IPS-18c (cell line): ENCODE results near the gene MGST3.
"Not testable (repeated sequence)": the region's sequence is repeated elsewhere in the genome, so short reads cannot be mapped to it uniquely, and the experiment has no call there.

ENCODE experiments used
- H3K4me3 ChIP-seq: 2 replicates; pipeline ENCODE4 v1.7.0; 2013; ENCODE audit warnings: low read depth, mild to moderate bottlenecking, low read length, moderate library complexity; ENCODE audit not compliant: insufficient read depth
- H3K9me3 ChIP-seq: one replicate; pipeline ENCODE4 v1.6.1; 2013; ENCODE audit warnings: mild to moderate bottlenecking, low read length, moderate library complexity; ENCODE audit not compliant: control insufficient read depth, insufficient read depth

The MGST3 gene

DNA sequence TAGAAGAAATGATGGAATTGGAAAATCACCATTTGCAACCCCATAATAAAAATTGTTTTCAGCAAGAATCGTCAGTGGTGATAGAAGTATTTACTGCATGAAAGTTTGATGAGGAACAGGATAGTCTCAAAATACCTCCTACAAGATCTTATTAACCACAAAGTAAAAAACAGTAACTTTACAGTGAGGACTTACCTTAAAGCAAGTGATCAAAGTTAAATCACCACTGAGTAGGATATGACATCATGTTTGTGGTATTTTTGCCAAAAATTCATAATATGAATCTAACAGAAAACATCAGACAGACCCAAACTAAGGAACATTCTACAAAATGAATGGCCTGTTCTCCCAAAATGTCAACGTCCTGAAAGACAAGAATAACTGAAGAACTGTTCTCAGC, 47.5 kb downstream of the MGST3 start:
- no peaks in the 10 kb centered on the region for H3K9me3 ChIP-seq
- H3K4me3 ChIP-seq: no peak overlapping the region

DNA sequence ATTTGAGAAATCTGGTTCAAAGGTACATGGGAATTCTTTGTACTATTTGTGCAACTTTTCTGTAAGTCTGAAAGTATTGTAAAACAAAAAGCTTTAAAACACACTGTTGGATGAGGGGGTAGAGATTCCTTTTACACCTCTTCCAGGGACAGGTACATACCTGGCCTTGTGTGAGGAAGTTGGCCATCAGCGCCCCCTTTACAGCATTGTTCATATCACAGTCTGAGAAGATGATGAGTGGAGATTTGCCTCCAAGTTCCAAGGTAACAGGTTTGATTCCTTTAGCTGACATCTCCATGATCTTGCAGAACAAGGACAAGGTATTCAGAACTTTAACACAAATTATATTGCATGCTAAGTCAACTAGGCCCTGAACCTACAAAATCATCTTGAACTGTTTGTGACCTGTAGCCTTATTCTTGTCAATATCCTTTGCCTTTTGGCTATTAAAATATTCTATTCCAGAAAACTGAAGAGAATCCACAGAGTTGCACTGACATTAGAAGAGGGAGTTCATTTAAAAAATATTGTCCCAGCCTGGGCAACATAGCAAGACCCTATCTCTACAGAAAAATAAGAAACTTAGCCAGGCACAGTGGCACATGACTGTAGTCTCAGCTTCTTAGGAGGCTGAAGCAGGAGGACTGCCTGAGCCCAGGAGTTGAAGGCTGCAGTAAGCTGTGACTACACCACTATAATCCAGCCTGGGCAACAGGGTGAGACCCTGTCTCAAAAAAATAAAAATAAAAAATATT, 48.4 kb downstream of the MGST3 start:
- H3K4me3 ChIP-seq: no peak overlapping the region

DNA sequence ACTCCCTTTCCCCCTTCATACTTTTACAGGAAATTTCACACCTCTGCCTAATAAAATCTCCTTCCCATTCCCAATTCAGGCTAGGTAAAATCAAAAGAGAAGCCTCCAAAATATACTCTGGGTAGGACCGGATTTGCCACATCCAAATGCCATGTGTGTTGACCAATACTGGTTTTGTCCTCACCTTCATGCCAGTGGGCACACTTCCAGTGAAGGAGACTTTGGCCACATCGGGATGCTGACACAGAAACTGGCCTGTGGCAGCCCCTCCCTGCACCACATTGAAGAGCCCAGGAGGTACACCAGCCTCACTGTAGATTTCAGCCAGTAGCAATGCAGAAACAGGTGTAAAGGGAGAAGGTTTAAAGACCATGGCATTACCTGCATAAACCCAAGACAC, 49.3 kb downstream of the MGST3 start:
- no peaks in the 10 kb centered on the region for H3K9me3 ChIP-seq
- no peak overlapping the region for H3K4me3 ChIP-seq

More for the DNA sequence above, 48.4 kb downstream of the MGST3 start:
- no peaks in the 10 kb centered on the region for H3K9me3 ChIP-seq

DNA sequence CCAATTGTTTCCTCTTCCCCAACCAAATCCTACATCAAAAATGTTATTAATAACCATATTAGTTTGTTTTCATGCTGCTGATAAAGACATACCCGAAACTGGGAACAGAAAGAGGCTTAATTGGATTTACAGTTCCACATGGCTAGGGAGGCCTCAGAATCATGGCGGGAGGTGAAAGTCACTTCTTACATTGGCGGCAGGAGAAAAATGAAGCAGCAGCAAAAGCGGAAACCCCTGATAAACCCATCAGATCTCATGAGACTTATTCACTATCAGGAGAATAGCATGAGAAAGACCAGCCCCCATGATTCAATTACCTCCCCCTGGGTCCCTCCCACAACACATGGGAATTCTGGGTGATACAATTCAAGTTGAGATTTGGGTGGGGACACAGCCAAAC, 49.7 kb downstream of the MGST3 start:
- H3K9me3 ChIP-seq: not testable (repeated sequence)

DNA sequence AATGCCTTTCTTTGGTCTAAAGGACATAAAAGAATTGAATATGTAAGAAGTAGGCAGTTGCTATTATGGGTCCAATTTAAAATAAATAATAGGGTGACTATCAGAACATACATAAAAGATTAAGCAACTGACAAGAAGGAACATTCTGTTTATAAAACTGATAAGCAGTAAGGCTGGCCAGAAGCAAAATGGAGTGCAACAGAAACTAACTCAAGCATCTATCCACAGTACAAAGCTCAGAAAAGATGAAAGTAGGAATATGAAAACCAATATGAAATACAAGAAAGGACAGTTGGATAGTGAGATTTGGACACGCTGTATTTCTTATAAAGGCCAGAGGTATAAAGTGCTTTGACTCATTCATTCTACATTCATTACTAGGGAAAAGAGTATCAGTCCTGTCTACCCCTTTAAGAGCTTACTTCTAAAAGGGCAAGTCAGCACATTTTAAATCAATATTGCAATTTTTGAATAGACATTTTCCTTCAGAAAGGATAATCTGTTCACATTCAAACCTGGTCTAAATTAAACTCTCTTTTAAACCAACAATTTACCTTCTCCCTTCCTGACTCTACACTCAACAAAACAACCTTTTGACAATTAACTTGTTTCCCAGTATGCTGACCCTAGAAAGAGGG, 52.9 kb downstream of the MGST3 start:
- Histone ChIP-seq H3K4me3 (no peak overlapping the region), H3K9me3 (no peaks in the 10 kb centered on the region)

More for the DNA sequence above, 49.7 kb downstream of the MGST3 start:
- not testable (repeated sequence) for H3K4me3 ChIP-seq

DNA sequence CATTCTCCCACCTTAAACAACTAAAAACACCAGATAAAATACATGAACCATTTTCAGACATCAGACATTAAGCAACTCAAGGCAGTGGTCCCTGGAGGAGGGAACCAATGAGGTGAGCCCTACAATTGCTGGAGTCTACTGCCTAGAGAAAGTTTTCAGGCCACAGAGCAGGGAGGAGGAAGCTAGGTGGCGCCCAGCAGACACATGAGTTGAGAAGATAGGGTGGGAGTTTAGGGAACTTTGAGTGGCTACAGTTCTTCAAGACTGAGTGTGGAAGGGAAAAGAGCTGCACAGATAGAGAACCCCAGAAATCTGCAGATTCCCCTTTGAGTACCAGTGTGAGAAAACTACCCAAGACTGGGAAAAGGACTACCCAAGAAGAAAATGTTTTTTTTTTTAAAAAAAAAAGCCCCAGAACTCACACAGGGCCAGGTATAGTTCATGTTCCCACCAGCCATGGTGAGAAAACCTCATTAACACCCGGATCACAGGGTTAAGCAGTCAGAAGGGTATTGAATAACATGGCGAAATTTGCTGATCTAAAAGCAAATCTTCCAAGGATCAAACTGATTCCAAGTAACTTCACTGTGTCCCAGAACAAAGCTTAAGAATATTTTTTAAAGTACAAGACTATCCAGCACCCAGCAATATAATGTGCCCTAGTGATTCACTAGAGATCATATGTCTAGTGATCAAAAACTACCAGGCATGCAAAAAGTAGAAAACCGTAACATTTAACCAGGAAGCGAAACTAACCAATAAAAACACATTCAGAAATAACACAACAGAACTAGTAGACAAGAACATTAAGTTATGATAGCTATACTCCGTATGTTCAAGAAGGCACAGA, 55.3 kb downstream of the MGST3 start:
- no peak overlapping the region for H3K4me3 ChIP-seq

DNA sequence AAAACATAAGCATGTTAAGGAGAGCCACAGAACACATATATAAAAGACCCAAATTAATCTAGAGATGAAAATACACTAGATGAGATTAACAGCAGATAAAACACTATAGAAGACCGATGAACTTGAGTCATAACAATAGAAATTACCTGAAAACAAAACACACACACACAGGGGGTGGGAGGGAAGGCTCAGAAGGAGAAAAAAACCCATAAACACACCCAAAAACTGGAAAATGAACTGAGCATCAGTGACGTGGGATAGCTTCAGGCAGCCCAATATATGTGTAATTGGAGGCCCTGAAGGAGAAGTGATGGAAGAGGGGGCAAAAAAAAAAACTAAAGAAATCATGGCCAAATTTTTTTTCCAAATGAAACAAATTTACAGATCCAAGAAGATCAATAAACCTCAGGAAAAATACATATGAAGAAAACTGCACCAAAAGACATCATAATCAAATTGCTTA, 56.0 kb downstream of the MGST3 start:
- Histone ChIP-seq H3K9me3 (no peaks in the 10 kb centered on the region), H3K4me3 (no peak overlapping the region)

More for the DNA sequence above, 55.3 kb downstream of the MGST3 start:
- no peaks in the 10 kb centered on the region for H3K9me3 ChIP-seq

DNA sequence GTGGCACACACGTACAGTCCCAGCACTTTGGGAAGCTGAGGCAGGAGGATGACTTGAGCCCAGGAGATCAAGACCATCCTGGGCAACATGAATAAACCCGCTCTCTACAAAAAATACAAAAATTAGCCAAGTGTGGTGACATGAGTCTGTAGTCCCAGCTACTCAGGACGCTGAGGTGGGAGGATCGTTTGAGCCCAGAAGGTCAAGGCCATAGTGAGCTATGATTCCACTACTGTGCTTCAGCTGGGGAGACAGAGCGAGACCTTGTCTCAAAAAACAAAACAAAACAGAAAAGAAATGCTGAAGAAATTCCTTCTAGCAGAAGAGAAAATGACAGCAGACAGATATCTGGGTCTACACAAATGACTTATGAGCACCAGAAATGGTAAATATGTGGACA, 57.0 kb downstream of the MGST3 start:
- Histone ChIP-seq H3K4me3 (no peak overlapping the region), H3K9me3 (no peaks in the 10 kb centered on the region)

DNA sequence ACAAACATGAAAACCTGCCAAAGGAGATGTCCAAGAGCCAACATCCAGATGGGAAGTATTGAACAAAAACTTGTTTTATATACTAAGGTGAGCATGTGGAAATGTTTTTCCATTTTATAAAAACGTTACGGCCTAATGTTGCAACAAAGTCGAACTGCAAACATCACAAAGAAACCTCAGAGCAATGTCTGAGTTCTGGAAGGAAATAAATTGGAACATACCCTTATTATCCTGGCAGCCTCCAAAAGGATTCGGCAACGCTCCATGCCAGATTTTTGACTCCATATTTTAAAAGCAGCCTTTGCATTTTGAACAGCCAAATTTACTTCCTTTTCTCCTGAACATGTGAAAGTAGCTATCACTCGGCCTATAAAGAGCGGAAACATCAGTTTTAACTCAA, 64.0 kb downstream of the MGST3 start:
- no peak overlapping the region for H3K4me3 ChIP-seq
- H3K9me3 ChIP-seq: no peaks in the 10 kb centered on the region

DNA sequence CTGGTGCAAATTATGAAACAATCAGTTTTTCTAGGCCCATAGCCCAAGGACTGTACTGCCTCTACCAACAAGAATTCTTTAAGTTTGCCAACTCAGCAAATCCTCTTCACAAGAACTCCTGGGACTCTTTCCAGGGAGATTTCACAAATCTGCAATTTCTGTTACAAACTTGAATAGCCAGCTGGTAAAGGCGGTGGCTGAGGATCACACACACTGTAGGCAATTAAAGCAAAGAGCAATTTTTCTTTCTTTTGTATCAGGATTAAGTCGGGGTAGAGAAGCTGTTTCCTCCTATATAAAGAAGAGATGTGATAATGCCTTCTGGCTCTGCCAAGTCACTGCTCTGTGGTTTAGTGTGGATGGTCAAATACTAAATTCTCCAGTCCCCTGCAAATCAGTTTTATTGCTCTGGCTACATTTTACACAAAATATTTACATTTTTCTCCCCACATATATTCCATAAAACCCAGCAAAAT, 65.6 kb downstream of the MGST3 start:
- H3K4me3 ChIP-seq: no peak overlapping the region

DNA sequence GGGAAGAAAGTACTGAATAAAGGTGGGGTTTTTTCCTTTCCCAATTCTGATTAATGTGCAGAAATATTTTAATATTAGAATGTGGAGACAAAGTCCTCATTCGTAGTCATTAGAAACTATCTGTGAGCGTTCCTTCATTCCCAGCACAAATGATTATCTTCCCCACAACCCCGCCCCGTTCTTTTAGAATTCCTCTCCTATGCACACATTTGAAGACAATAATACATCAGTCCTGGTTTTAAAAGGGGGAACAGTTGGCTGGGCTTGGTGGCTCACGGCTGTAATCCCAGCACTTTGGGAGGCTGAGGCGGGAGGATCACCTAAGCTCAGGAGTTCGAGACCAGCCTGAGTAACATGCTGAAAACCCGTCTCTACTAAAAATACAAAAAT, 66.5 kb downstream of the MGST3 start:
- no peaks in the 10 kb centered on the region for H3K9me3 ChIP-seq
- H3K4me3 ChIP-seq: peak overlapping the region; percentile 98; the same call in 1 of the 2 replicates

More for the DNA sequence above, 65.6 kb downstream of the MGST3 start:
- H3K9me3 ChIP-seq: no peaks in the 10 kb centered on the region

DNA sequence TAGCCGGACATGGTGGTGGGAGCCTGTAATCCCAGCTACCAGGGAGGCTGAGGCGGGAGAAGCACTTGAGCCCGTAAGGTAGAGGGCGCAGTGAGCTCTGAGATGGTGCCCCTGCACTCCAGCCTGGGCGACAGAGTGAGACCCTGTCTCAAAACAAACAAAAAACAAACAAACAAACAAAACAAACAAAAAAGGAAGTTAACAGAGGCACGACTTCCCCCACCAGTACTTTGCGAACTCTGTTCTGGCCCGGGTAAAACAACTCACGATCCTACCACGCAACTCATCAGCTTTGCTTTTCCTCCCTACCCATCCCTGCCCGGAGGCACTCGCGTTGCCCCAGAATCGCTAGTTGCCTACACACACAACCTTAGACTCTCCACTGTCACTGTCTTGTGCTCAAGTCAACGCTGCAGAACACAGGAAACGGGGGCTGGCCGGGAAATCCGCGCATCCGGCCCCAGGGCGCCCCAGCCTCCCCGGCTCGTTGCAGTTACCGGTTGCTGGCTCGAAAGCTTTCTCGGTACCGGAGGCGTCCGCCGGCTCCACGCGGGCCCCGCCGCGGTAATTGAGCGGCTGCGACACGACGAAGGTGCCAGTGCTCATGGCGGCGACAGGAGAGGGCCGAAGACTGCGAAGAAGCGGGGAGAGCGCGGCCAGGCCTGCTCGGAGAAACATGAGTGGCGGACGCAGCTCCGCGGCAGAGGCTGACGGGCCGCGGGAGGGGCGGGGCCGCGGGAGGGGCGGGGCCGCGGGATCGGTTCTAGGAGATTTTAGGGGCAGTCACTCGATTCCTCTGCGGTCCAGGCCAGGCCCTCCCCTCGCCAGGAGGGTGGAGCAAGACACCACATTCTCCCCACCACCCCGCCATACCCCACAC, 67.1 kb downstream of the MGST3 start, which contains the start of gene ALDH9A1:
TSS of gene ALDH9A1 (minus strand) at position 682 of the 880 bp plus-strand sequence. CDS start at position 678, 4 bp downstream.
- Histone ChIP-seq H3K4me3 (peak within 1 kb of the TSS; percentile 98), H3K9me3 (no peaks in the 10 kb centered on the region)

DNA sequence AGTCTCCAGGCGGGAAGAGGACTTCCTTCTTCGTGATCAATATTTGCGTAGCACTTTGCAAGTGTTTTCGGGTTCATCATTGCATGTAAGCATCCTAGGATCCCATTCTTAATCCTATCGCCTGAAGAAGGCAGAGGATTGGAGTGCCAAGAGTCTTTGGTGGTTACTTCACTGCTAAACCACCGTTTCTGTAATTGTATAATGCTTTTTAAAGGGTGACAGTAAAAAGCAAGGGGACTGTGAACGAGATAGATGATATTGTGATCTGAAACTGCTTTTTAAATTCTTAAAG, 67.7 kb downstream of the MGST3 start:
- Histone ChIP-seq H3K4me3 (peak overlapping the region; percentile 34; the same call in 1 of the 2 replicates), H3K9me3 (no peaks in the 10 kb centered on the region)

DNA sequence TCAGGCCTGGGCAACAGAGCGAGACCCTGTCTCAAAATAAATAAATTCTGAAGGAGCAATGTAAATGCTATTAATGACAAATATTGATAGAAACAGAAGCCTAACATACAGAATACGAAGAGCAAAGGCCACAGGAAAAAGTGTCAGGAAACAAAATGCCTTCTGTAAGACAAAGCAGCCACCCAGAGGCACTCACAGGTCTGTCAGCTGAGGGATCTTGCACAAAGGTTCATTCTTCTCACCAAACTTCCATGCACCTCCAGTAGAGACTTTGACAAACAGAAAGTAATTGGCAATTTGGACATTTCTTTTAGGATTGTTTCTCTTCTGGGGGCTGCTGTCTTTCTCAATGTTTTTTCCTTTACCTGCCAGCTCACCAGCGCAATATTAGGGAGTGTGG, 68.5 kb downstream of the MGST3 start:
- Histone ChIP-seq H3K4me3 (no peak overlapping the region), H3K9me3 (no peaks in the 10 kb centered on the region)

DNA sequence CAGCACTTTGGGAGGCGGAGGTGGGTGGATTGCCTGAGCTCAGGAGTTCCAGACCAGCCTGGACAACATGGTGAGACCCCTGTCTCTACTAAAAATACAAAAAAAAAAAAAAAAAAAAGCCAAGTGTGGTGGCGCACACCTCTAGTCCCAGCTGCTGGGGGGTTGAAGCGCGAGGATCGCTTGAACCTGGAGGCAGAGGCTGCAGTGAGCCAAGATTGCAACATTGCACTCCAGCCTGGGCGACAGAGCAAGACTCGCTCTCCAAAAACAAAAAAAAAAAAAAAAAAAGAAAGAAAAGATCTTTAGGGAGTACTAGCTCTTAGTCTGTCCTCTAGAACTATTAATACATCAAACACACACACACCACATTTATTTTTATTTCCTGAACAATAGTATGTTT, 70.9 kb downstream of the MGST3 start:
- H3K4me3 ChIP-seq, H3K9me3 ChIP-seq: not testable (repeated sequence)

DNA sequence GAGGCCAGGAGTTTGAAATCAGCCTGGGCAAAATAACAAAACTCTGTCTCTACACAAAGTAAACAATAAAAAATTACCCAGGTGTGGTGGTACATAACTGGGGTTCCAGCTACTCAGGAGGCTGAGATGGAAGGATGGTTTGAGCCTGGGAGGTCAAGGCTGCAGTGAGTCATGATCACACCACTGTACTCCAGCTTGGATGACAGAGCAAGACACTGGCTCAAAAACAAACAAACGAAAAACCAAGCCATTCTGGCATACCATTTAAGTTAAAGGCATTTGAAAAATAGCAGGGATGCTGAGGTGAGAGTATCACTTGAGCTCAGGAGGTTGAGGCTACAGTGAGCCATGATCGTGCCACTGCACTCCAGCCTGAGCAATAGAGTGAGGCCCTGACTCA, 72.6 kb downstream of the MGST3 start:
- H3K4me3 ChIP-seq: no peak overlapping the region
- H3K9me3 ChIP-seq: no peaks in the 10 kb centered on the region
